Measurements from ENCODE around the gene HOXB8. TPM values are rescaled to one million over a fixed set of nuclear protein-coding genes. Genes with fewer than 3 reads are reported as not detected.

Gene HOXB8
- polyA plus RNA-seq, 1 donor from 2014 or later: not detected

DNA sequence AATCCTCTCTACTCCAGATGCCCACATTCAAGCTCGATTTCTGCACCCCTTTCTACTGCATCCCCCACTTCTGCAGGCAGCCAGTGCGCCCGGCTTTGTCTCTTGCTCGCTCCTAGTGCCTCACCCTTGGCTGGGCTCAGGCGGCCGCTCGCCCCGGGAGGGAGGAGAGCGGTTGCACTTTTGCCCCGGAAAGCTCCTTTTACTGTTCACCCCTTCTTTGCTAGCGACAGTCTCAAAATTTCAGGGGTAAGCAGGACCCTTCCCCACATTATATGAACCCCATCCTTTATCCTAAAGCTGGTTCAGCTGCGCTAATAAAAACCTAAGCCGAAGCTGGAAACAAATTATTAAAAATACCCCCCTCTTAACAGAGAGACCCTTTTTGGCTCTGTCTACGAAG, 22.5 kb downstream of the HOXB8 start:
- H3K27ac ChIP-seq (ENCODE audit: low read length): no peak overlapping the region
- TF ChIP-seq TAF1 (IDR thresholded peaks at IDR 0.05; ENCODE audit: low read depth) (no peak), EZH2 (IDR thresholded peaks at IDR 0.05; ENCODE audit: borderline replicate concordance, insufficient read depth, low read length, poor library complexity, severe bottlenecking) (no peak), EP300 (conservative IDR thresholded peaks at IDR 0.05; ENCODE audit: poor library complexity, severe bottlenecking) (no peak), POLR2AphosphoS5 (IDR thresholded peaks at IDR 0.05) (no peak), MXI1 (conservative IDR thresholded peaks at IDR 0.05; ENCODE audit: poor library complexity, severe bottlenecking) (no peak), RAD21 (conservative IDR thresholded peaks at IDR 0.05) (no peak), SMC3 (conservative IDR thresholded peaks at IDR 0.05; ENCODE audit: poor library complexity) (no peak)
- TF ChIP-seq, protein P1, sequence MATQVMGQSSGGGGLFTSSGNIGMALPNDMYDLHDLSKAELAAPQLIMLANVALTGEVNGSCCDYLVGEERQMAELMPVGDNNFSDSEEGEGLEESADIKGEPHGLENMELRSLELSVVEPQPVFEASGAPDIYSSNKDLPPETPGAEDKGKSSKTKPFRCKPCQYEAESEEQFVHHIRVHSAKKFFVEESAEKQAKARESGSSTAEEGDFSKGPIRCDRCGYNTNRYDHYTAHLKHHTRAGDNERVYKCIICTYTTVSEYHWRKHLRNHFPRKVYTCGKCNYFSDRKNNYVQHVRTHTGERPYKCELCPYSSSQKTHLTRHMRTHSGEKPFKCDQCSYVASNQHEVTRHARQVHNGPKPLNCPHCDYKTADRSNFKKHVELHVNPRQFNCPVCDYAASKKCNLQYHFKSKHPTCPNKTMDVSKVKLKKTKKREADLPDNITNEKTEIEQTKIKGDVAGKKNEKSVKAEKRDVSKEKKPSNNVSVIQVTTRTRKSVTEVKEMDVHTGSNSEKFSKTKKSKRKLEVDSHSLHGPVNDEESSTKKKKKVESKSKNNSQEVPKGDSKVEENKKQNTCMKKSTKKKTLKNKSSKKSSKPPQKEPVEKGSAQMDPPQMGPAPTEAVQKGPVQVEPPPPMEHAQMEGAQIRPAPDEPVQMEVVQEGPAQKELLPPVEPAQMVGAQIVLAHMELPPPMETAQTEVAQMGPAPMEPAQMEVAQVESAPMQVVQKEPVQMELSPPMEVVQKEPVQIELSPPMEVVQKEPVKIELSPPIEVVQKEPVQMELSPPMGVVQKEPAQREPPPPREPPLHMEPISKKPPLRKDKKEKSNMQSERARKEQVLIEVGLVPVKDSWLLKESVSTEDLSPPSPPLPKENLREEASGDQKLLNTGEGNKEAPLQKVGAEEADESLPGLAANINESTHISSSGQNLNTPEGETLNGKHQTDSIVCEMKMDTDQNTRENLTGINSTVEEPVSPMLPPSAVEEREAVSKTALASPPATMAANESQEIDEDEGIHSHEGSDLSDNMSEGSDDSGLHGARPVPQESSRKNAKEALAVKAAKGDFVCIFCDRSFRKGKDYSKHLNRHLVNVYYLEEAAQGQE (IDR thresholded peaks at IDR 0.05; ENCODE audit: borderline replicate concordance): no peak
- TF ChIP-seq, protein P2, sequence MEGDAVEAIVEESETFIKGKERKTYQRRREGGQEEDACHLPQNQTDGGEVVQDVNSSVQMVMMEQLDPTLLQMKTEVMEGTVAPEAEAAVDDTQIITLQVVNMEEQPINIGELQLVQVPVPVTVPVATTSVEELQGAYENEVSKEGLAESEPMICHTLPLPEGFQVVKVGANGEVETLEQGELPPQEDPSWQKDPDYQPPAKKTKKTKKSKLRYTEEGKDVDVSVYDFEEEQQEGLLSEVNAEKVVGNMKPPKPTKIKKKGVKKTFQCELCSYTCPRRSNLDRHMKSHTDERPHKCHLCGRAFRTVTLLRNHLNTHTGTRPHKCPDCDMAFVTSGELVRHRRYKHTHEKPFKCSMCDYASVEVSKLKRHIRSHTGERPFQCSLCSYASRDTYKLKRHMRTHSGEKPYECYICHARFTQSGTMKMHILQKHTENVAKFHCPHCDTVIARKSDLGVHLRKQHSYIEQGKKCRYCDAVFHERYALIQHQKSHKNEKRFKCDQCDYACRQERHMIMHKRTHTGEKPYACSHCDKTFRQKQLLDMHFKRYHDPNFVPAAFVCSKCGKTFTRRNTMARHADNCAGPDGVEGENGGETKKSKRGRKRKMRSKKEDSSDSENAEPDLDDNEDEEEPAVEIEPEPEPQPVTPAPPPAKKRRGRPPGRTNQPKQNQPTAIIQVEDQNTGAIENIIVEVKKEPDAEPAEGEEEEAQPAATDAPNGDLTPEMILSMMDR (IDR thresholded peaks at IDR 0.05; ENCODE audit: poor library complexity, severe bottlenecking): no peak
- no peaks in the 10 kb centered on the region for H4K20me1 ChIP-seq (ENCODE audit: insufficient read depth)
- no peaks in the 10 kb centered on the region for H3K9me2 ChIP-seq (ENCODE audit: insufficient read depth, low read length)
- no peak overlapping the region for H3K9ac ChIP-seq (ENCODE audit: low read length)
- no peaks in the 10 kb centered on the region for H3K9me3 ChIP-seq (ENCODE audit: low read length)
- no peak overlapping the region for H2AFZ ChIP-seq (ENCODE audit: low read depth, low read length)
- peaks cover 100% of the 10 kb centered on the region for H3K27me3 ChIP-seq (ENCODE audit: insufficient read depth, low read depth, low read length)
- H3K4me2 ChIP-seq (ENCODE audit: low read length): no peak overlapping the region
- no peak overlapping the region for H3K4me3 ChIP-seq (ENCODE audit: low read length)
- no peaks in the 10 kb centered on the region for H3K36me3 ChIP-seq (ENCODE audit: insufficient read depth, low read length)
- no peaks in the 10 kb centered on the region for H3K79me2 ChIP-seq (replicated peaks; ENCODE audit: insufficient read depth, low read length)
- no peaks in the 10 kb centered on the region for H3F3A ChIP-seq (ENCODE audit: insufficient read depth, low read length, poor library complexity, severe bottlenecking)

DNA sequence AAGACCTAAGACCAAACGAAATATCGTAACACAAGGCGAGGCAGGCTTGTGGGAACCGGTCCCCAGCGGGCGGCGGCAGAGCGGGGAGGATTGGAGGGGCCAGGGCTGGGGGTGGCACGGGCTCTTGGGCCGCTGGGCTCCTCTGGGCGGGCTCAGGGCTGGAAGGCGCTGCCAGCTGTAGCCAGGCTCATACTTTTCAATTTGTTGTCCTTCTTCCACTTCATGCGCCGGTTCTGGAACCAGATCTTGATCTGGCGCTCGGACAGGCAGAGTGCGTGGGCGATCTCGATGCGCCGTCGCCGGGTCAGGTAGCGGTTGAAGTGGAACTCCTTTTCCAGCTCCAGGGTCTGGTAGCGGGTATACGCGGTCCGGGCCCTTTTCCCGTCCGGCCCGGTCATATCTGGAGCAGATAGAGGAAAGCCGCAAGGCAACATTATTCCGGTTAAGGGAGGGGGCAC, 23.0 kb downstream of the HOXB8 start:
- Histone ChIP-seq H4K20me1 (ENCODE audit: insufficient read depth) (no peaks in the 10 kb centered on the region), H3K27ac (ENCODE audit: low read length) (no peak overlapping the region), H3K4me2 (ENCODE audit: low read length) (no peak overlapping the region)

More for the DNA sequence above, 23.0 kb downstream of the HOXB8 start:
- Histone ChIP-seq H2AFZ (ENCODE audit: low read depth, low read length) (no peak overlapping the region), H3K4me3 (ENCODE audit: low read length) (no peak overlapping the region), H3K36me3 (ENCODE audit: insufficient read depth, low read length) (no peaks in the 10 kb centered on the region), H3K9me3 (ENCODE audit: low read length) (no peaks in the 10 kb centered on the region), H3K79me2 (replicated peaks; ENCODE audit: insufficient read depth, low read length) (no peaks in the 10 kb centered on the region), H3F3A (ENCODE audit: insufficient read depth, low read length, poor library complexity, severe bottlenecking) (no peaks in the 10 kb centered on the region), H3K9ac (ENCODE audit: low read length) (no peak overlapping the region), H3K9me2 (ENCODE audit: insufficient read depth, low read length) (no peaks in the 10 kb centered on the region), H3K27me3 (ENCODE audit: insufficient read depth, low read depth, low read length) (peaks cover 100% of the 10 kb centered on the region)
- no peak for TF ChIP-seq TAF1 (IDR thresholded peaks at IDR 0.05; ENCODE audit: low read depth)
- no peak for TF ChIP-seq EP300 (conservative IDR thresholded peaks at IDR 0.05; ENCODE audit: poor library complexity, severe bottlenecking)
- TF ChIP-seq, protein P2 (IDR thresholded peaks at IDR 0.05; ENCODE audit: poor library complexity, severe bottlenecking): no peak
- TF ChIP-seq SMC3 (conservative IDR thresholded peaks at IDR 0.05; ENCODE audit: poor library complexity): no peak

All from neural cell (in vitro differentiated cells).